Measurements from ENCODE around the gene ANKRD12. TPM values are rescaled to one million over a fixed set of nuclear protein-coding genes. Genes with fewer than 3 reads are reported as not detected.

Gene ANKRD12
- total RNA-seq, 1 experiment from 2014 or later = 19.1 TPM

GRCh38 chr18:9181275-9181674 is 44.7 kb downstream of the ANKRD12 start:
- Histone ChIP-seq H3K27me3 (ENCODE audit: low read length) (no peaks in the 10 kb centered on the region), H2AFZ (ENCODE audit: low read length) (no peak overlapping the region), H3K4me2 (ENCODE audit: low read length) (no peak overlapping the region), H3K27ac (ENCODE audit: low read length) (no peak overlapping the region), H3K79me2 (ENCODE audit: low read length) (peaks cover 40% of the 10 kb centered on the region), H3K36me3 (ENCODE audit: low read depth, low read length) (peaks cover 11% of the 10 kb centered on the region), H3F3A (ENCODE audit: low read length, unreplicated experiment) (no peaks in the 10 kb centered on the region), H4K20me1 (ENCODE audit: low read length) (no peaks in the 10 kb centered on the region), H3K9ac (ENCODE audit: low read length) (no peak overlapping the region), H3K9me2 (replicated peaks; ENCODE audit: low read length) (no peaks in the 10 kb centered on the region), H3K9me3 (ENCODE audit: low read length) (no peaks in the 10 kb centered on the region), H3K4me1 (ENCODE audit: insufficient read depth, low read length) (no peaks in the 10 kb centered on the region), H3K4me3 (ENCODE audit: low read length) (no peak overlapping the region)
- ATAC-seq = no peak
- TF ChIP-seq CTCF (conservative IDR thresholded peaks at IDR 0.05; ENCODE audit: low read depth, low read length) (no peak), EZH2phosphoT487 (IDR thresholded peaks at IDR 0.05; ENCODE audit: borderline replicate concordance, low read length) (no peak), EZH2 (IDR thresholded peaks at IDR 0.05; ENCODE audit: low read length, unreplicated experiment) (no peak)
- DNase-seq = no peak
- intact Hi-C loops (cut with micrococcal nuclease) = no loop called here
- POLR2A ChIA-PET (ENCODE audit: unreplicated experiment) = interaction anchor here (0.6 kb wide), 1 partner anchor 79 kb away, joined by 3 read pairs; the partner anchor contains the start of gene NDUFV2
- CTCF ChIA-PET = no interaction called here
- no TSS peak for BruUV-seq (replicated peaks)

GRCh38 chr18:9182852-9183399 is 46.3 kb downstream of the ANKRD12 start:
- intact Hi-C loops (cut with micrococcal nuclease) = no loop called here
- ChIA-PET CTCF (no interaction called here), POLR2A (ENCODE audit: unreplicated experiment) (interaction anchor here (0.6 kb wide), 1 partner anchor 78 kb away, joined by 4 read pairs; no protein-coding TSS in a partner anchor)
- DNase-seq (no peak), ATAC-seq (no peak)
- peaks cover 11% of the 10 kb centered on the region for H3K36me3 ChIP-seq (ENCODE audit: low read depth, low read length)
- no peaks in the 10 kb centered on the region for H3K9me2 ChIP-seq (replicated peaks; ENCODE audit: low read length)
- H3K4me3 ChIP-seq (ENCODE audit: low read length) = no peak overlapping the region
- H3K27me3 ChIP-seq (ENCODE audit: low read length) = no peaks in the 10 kb centered on the region
- peaks cover 28% of the 10 kb centered on the region for H3K79me2 ChIP-seq (ENCODE audit: low read length)
- H3K4me2 ChIP-seq (ENCODE audit: low read length) = no peak overlapping the region
- no peak overlapping the region for H3K9ac ChIP-seq (ENCODE audit: low read length)
- no peak overlapping the region for H3K27ac ChIP-seq (ENCODE audit: low read length)
- BruUV-seq (replicated peaks) = no TSS peak
- H3K9me3 ChIP-seq (ENCODE audit: low read length) = no peaks in the 10 kb centered on the region
- H4K20me1 ChIP-seq (ENCODE audit: low read length) = no peaks in the 10 kb centered on the region
- no peak for TF ChIP-seq CTCF (conservative IDR thresholded peaks at IDR 0.05; ENCODE audit: low read depth, low read length)
- no peak for TF ChIP-seq EZH2 (IDR thresholded peaks at IDR 0.05; ENCODE audit: low read length, unreplicated experiment)
- TF ChIP-seq EZH2phosphoT487 (IDR thresholded peaks at IDR 0.05; ENCODE audit: borderline replicate concordance, low read length) = no peak
- H3K4me1 ChIP-seq (ENCODE audit: insufficient read depth, low read length) = no peaks in the 10 kb centered on the region
- no peaks in the 10 kb centered on the region for H3F3A ChIP-seq (ENCODE audit: low read length, unreplicated experiment)
- no peak overlapping the region for H2AFZ ChIP-seq (ENCODE audit: low read length)

GRCh38 chr18:9184998-9185613 is 48.5 kb downstream of the ANKRD12 start:
- TF ChIP-seq EZH2 (IDR thresholded peaks at IDR 0.05; ENCODE audit: low read length, unreplicated experiment) (no peak), CTCF (conservative IDR thresholded peaks at IDR 0.05; ENCODE audit: low read depth, low read length) (no peak), EZH2phosphoT487 (IDR thresholded peaks at IDR 0.05; ENCODE audit: borderline replicate concordance, low read length) (no peak)
- Histone ChIP-seq H3F3A (ENCODE audit: low read length, unreplicated experiment) (no peaks in the 10 kb centered on the region), H3K4me2 (ENCODE audit: low read length) (no peak overlapping the region), H3K9me3 (ENCODE audit: low read length) (no peaks in the 10 kb centered on the region), H3K4me3 (ENCODE audit: low read length) (no peak overlapping the region), H3K27me3 (ENCODE audit: low read length) (no peaks in the 10 kb centered on the region), H3K36me3 (ENCODE audit: low read depth, low read length) (peaks cover 14% of the 10 kb centered on the region), H4K20me1 (ENCODE audit: low read length) (no peaks in the 10 kb centered on the region), H3K9me2 (replicated peaks; ENCODE audit: low read length) (no peaks in the 10 kb centered on the region), H3K4me1 (ENCODE audit: insufficient read depth, low read length) (no peaks in the 10 kb centered on the region), H2AFZ (ENCODE audit: low read length) (no peak overlapping the region), H3K27ac (ENCODE audit: low read length) (no peak overlapping the region), H3K9ac (ENCODE audit: low read length) (no peak overlapping the region), H3K79me2 (ENCODE audit: low read length) (peaks cover 7% of the 10 kb centered on the region; the same call in 1 of the 2 replicates)
- ATAC-seq = no peak; the same call in 1 of the 2 replicates
- intact Hi-C loops (cut with micrococcal nuclease) = no loop called here
- ChIA-PET CTCF (interaction anchor here (0.6 kb wide), 1 partner anchor 195 kb away, joined by 4 read pairs; no protein-coding TSS in a partner anchor), POLR2A (ENCODE audit: unreplicated experiment) (no interaction called here)
- no peak for DNase-seq
- BruUV-seq (replicated peaks) = no TSS peak
